ENCODE results near the gene LYPD6.

Gene LYPD6

DNA sequence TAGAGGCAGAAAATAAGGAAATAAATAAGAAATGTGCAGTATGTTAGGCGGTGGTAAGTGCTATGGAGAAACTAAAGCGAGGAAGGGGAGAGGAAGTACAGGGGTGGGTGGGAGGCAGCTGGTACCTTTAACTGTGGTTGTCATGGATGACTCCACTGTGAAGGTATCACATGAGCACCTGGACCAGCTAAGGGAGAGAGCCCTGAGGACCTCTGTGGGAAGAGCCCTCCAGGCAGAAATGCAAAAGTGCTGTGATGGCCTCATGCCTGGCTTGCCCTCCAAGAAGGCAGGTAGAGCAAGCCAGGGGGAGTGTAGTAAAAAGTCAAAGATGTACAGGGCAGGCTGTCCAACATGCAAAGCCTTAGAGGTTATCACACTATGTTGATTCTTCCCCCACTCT is 17.9 kb downstream of the LYPD6 start:
- no peak for DNase-seq (ENCODE audit: low spot score)

DNA sequence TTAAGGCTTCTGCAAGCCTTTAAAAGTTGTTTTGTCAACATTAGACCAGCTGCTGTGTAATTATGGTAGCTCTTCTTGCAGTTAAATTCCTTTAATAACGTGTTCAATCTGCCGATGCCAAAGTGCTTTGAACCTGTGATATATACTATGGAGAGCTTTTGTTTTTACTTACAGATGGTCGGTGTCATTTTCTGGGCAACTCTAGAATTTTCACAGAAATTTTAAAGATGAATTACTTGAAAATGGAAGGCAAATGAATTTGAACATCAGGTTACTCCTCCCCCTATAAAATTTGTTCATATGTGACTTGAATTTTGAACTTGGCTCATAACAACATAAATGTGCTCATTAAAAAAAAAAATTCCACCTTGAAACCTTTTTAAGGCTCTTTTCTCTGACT is 23.0 kb downstream of the LYPD6 start:
- no peak for DNase-seq (ENCODE audit: low spot score)

DNA sequence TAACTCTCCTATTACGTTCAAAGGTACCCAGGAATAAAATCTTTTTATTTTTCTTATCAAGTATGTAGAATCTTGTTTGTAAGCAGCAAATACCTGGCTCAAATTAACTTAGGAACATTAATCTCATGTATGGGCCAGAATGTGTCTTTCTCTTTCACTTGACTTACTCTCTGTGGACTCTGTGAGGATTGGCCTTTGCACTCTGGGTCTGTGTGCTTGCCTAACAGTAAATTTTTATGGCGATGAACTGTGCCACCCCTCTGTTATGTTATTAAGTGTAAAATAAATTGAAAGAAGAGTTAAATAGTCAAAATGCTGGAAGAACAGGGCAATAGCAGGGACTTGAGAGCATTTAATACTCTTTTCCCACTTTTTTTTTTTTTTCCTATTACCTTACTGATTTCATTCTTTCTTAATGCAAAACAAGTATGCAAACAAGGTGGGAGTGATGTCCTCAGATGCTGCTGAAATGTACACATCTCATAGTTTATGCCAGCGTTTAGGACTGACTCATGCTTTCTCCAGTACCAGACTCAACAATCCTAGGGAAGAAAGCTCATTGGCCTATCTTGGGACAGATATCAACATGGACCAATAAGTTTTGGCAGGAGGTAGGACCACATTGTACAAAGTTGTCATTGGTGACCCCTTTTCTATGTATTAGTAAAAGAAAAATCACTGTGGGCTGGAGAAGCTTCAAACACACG is 25.5 kb downstream of the LYPD6 start:
- no peak for DNase-seq (ENCODE audit: low spot score)

DNA sequence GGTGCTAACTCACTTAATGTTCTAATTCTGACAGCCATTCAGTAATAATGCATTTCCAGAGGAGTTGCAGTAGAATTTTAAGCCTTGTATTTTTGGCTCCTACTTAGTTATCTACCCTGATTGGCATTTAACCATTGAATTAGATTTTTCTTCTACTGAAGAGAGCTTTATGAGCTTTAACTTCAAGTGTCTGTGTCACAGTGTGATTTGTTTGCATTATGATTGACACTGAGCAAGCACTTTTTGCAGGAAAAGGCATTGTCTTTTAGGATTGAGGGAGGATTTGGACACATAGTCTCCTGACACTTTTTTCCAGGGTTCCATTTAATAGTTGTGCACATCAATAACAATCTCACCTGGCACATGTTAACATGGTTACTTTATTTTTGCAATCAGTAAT is 26.7 kb downstream of the LYPD6 start:
- no peak for DNase-seq (ENCODE audit: low spot score)

DNA sequence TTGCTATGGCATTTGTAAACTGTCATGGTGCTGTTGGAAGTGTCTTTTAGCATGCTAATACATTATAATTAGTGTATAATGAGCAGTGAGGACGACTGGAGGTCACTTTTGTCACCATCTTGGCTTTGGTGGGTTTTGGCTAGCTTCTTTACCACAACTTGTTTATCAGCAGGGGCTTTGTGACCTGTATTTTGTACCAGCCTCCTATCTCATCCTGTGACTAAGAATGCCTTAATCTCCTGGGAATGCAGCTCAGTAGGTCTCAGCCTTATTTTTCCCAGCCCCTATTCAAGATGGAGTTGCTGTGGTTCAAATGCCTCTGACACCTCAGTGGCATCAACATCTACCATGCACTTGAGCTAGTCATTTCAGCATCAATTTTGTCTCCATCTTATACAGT is 29.7 kb downstream of the LYPD6 start:
- DNase-seq (ENCODE audit: low spot score) = no peak

DNA sequence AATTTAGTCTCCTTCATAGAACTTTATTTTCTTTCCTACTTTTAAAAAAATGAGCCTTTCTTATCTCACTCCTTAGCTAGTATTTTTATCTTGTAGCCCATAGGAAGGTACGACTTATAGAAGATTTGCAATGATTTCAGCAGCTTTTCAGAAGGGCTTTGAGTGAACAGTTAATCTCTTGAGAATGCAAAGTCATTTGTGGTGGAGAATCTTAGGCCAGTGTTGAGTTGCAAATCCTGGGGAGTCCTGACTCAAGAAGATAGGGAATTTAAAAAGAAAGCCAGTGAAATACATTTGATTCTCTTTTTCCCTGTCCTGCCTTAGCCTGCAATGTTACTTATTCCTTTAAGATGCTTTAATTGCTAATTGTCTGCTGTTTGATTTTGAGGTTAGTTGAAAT is 33.6 kb downstream of the LYPD6 start:
- DNase-seq (ENCODE audit: low spot score) = no peak

DNA sequence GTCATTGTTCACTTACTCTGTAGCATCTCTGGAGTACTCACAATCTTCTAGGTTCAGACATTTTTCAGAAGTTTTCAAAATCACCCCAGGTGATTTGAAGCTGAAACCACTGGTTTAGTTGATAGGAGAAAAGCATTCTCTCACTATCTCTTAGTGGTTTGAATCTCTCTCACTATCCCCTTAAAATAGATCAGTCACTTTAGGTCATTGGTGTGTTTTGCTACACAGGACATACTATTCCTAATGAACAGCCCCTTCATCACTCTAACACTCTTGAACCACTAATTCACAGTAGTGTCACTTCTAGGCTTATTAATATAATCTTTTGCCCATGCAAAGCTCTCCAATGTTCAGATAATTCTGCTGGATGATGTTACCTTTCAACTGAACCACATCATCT is 34.5 kb downstream of the LYPD6 start:
- no peak for DNase-seq (ENCODE audit: low spot score)

DNA sequence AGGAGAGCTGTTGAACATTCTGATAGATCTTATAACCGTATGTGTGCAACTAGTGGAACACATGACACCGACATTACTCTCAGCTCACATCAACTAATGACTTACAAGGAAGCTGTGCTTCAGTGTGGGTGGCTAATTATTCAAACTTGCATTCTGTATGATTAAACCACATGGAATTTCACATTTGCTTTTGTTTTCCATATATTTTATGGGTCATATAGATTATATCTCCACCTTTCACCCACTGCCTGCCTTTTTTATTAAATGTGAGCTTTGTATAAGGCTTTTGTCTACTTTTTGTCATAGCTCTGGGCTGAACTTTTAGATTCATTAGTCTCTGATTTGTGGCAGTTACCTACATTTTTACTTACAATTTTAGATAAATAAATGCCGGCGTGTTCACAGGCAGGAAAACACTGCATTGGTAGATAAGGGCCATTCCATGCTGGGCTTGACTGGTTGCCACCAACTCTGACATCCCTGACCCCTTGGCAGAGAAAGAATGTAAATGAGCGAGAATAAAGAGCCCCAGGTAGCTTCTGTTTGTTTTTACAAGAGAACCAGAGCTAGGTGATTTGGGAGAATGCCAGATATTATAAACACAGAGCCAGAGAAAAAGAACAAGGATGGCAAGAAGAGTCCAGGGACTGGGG is 35.7 kb downstream of the LYPD6 start:
- DNase-seq (ENCODE audit: low spot score) = no peak

DNA sequence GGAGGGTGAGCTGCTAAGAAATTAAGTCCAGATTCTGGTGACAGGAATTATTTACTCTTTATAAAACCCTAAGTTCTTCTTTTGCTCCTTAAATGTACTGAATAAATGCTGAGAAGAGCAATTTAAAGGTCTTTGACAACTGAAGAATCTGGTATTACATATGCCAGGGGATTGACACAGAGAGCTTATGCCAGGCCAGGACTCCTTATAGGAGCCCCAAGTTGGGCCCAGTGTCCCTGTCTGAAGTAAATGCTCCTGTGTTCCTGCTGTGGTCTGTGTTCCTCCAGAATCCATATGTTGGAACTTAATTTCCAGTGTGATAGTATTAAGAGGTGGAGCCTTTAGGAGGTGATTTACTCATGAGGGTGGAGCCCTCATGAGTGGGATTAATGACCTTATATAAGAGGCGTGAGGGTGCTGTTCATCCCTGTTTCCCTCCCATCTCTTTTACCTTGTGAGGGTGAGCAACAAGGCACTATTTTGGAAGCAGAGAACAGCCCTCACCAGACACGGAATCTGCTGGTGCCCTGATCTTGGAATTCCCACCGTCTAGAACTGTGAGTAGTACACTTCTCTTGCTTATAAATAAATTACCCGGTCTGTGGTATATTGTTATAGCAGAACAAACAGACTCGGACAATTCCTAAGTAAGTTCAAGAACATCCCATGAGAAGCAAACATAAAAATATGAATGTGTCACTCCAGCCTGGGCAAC is 39.8 kb downstream of the LYPD6 start:
- DNase-seq (ENCODE audit: low spot score) = no peak

DNA sequence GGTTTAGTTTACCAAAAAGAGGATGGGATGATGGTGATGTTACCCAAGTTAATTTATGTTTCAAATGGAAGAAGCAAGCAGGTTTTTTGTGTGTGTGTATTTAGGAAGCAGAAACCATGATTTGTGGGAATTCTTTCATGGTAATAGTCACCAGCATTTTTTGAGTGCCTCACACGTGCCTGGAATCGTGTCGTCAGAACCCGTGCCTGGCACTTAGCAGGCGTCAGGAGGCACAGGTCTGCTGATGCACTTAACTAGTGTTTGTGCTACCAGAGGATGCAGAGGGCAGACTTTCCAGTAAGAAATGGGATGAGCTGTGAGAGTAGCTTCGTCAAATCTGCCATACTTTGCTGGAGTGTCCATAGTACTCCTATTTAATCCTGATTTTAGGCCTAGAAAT is 41.1 kb downstream of the LYPD6 start:
- DNase-seq (ENCODE audit: low spot score) = no peak

DNA sequence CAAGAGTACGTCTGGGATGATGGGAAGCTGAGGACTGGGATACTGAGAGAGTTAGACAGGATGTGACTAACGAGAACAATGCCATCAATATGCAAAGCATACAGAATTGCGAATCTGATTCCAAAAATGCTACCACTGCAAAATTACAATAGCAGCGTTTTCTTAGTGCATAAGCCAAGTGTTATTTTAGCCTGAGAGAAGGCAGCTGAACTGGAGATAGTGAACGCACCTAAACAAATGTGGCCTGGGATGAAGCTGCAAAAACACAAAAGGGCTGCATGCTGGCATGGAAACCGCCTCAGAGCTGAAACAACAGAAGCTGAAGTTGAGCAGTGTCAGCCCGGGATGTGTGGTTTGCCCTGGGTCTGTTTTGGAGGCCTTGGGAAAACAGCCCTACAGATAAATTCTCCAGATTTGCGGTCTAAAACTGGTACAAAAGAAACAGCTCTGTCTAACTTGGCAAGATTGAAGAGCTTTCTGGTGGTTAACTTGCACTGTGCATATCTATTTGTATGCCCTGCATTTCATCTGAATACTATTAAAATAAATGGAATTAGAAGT is 45.5 kb downstream of the LYPD6 start:
- no peak for DNase-seq (ENCODE audit: low spot score)

DNA sequence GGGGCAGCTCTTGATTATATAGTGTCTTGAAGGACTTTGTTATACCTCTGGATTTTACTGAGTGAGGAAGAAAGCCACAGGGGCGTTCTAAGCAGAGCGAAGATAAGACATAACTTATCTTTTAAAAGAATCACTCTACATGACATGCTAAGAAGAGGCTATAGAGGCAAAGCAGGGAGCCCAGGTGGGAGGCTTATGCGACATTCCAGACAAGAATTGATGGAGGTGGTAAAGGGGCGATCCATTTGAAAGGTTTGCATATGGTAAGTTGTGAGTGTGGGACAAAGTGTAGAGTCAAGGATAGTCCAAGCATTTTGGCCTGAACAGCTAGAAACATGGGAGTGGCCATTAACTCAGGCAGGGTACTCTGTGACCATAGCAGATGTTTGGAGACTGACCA is 49.8 kb downstream of the LYPD6 start:
- no peak for DNase-seq (ENCODE audit: low spot score)

DNA sequence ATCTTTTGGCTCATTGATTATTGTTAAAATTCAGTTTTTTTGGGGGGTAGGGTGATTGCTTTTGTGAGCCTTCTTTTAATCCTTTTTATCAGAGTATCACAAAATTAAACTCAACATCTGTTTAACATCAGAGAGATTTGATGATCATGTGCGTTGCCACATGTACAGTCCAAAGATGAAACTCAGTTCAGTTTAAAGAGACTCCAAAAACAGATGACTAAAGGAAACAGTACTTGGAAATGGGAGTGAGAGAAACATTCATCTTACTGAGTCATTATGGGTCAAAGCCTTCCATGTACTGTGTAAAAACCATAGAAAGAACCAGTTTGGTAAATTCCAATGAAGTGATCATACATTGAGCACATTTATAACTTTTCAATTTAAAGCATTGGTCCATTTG is 53.0 kb downstream of the LYPD6 start:
- DNase-seq (ENCODE audit: low spot score) = no peak

DNA sequence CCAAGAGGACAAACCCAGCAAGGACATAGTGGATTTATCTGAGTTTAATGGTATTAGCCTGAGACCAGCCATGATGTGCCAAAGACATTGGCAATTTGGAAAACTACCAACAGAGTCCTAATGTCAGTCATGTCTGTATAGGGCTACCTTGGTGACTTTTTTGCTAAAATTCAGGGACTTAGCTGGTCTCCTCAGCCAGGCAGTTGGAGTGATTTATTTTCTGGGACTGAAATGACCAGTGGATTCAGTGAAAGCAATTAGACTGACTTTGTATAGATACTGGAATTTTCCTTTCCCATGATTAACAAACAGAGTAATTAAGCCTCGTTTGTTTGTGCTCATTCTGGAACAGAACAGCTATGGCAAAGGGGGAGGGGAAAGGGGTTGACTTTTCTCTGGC is 55.0 kb downstream of the LYPD6 start:
- no peak for DNase-seq (ENCODE audit: low spot score)

DNA sequence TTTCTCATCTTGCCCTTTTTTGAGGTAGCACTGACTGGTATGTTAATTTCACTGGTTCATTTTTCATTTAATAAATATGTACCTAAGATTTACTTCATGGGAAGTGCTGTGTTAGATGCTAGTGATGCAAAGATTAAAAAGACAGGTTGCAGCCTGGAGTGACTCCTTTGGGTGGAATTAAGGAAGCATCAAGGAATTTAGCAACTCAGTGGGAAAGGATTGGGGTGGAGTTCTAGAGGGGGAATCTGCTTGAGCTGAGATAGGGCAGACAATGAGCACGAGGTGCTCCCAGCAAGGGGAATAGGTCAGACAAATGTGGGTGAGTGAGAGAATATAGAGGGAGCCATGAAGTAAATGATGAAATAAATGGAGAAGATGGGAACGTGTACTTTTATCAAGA is 57.0 kb downstream of the LYPD6 start:
- DNase-seq (ENCODE audit: low spot score) = no peak

DNA sequence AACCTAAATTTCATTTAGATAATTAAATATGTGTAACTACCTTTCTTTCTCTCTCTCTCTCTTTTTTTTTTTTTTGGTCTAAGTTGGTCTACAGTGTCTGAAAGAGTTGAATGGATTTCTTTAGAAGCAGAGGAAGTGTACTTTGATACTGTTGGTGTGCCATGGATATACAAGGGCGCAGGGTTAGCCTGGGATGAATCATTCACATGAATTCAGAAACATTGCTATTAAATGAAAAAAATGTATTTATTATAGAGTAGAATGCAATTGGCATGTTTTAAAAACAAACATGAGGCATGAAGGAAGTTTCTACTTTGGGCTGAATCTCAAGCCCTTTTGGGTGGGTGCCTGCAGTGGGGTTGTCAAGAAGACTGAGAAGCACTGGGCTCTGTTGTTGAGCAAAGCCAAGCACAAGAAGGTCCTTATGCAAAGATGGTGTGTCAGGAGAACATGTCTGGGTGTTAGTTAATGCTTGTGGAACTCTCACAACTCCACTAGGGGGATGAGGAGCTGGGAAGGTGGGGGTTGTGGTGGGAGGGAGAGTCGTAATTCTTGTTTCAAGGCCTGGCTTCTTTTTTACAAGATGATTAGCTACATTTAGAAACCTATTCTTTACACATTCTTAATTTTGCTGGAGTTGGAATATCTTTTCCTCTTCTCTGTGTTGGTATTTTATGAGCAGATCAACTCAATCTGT is 57.9 kb downstream of the LYPD6 start:
- DNase-seq (ENCODE audit: low spot score) = peak; percentile 33

DNA sequence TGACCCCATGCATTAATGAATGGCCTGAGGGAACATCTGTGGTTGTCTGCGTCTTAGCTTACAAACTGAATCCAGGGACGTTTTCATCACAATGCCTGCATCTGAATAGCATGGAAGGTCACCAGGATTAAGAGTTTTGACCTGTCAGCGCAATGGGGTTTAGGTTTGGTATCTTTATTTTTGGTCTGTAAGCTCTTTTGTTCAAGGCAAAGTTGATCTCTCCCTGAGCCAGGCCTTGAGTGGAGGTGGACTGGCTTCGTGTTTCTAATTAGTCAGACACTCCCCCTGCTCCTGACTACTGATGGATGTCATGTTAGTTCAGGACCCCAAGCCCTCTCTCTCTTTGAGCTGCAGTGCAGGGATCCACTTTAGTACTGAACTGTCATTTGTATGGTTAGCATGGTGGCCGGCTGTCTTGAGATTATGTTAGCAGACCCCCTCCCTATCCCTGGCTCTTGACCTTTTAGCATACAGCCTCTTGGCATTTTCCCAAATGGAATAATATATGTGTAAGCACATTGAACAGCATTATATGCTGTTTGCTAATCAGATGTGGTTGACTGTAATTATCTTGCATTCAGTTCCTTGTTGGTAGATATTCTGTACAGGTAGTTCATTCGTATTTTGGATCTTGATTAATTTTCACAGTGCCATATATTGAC is 59.2 kb downstream of the LYPD6 start:
- no peak for DNase-seq (ENCODE audit: low spot score)

DNA sequence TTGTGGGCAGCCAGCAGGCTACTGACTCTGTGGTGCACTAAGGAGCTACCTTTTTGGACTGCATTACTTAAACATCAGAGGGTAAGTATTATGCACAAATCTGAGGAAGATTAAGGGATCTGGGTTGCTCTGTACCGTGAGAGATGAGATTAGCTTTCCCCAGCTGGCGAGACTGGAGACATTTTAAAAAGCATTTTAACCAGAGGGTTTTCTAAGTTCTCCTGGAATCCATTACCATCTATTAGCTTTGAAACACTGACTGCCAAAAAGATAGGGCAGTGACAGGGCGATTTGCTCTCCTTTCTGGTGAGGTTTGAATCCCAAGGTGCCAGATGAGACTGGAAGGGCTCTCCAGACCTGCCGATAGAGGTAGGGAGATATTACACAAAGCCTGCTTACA is 63.2 kb downstream of the LYPD6 start:
- no peak for DNase-seq (ENCODE audit: low spot score)

DNA sequence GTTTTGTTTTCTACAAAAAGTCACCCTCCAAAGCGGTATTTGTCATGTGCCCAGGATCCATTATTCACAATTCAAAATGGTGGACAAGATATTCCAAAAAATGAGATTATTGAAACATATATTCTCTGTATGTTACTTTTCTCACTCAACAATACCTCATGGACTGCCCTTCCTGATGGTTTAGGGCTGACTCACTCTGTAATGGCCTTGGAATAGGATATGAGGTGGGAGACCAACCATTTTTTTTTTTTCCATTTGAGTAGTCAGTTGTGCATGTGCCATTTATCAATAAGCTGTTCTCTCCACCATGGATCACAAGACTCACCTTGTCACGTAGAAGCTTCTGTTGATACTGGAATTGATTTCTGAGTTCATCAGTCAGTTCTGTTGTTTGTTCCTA is 64.5 kb downstream of the LYPD6 start:
- no peak for DNase-seq (ENCODE audit: low spot score)

DNA sequence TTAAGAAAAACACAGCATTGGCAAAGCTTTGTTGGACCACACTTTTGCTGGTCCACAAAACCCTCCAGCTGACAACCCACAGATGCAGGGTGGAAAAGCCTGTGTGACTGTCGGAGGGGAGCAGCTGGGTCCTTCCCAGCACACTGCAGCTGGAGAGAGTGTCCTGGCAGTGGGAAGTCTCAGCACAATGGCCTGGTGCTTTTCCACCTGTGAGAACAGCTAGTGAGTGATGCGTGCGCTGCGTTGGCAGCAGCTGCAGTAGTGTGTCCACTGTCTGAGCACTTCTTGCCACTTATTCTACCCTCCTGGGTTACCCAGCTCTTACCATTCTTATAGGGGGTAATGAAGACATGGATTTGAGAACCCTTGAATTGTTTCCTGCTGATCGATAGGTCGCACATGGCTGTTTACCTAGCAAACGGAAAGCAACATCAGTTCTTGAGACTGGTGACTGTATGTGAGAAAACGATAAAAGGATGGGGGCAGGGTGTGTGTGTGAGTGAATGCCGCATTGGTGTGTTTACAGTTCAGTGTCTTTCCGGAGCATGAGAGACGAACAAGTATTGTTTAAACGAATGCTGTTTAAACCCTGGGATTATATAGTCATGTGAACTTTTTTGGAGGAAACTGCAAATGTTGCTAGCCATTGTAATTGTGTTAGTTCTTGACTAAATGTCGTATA is 69.7 kb downstream of the LYPD6 start:
- DNase-seq (ENCODE audit: low spot score) = no peak

DNA sequence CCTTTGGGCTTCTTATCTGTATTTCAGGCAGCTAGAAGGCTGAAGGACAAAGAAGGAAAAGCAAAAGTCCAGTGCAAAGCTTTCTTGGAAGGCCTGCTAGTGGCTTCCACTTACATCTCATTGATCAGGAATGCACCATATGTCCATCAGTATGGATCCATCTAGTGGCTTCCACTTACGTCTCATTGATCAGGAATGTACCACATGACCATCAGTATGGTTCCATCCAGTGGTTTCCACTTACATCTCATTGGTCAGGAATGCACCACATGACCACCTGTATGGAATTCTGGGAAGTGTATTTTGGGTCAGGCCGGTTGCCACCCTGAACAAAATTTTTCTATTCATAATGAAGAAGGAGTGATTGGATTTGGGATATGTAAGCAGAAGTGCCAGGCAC is 70.6 kb downstream of the LYPD6 start:
- DNase-seq (ENCODE audit: low spot score) = no peak

All from COLO829 (cell line).